ENCODE results near the gene JAKMIP2.

DNA sequence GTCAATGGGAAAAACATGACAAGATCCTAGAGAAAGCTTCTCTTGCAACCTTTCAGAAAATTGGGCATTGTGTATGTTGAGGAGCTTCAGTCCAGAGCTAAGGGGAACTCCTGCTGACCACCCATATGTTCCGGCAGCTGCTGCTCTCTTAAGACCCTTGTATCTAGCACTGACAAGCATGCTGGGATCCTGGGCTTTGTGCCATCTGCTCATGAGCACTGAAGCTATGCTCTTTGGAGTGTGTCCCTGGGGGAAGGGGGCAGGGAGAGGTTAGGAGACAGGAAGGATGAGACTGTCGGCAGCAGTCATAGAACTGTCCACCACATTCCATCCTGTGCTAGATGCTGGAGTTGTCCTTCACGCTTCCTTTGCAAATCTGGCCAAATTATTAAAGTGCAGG is 109.3 kb downstream of the JAKMIP2 start:
- TF ChIP-seq, protein P1, sequence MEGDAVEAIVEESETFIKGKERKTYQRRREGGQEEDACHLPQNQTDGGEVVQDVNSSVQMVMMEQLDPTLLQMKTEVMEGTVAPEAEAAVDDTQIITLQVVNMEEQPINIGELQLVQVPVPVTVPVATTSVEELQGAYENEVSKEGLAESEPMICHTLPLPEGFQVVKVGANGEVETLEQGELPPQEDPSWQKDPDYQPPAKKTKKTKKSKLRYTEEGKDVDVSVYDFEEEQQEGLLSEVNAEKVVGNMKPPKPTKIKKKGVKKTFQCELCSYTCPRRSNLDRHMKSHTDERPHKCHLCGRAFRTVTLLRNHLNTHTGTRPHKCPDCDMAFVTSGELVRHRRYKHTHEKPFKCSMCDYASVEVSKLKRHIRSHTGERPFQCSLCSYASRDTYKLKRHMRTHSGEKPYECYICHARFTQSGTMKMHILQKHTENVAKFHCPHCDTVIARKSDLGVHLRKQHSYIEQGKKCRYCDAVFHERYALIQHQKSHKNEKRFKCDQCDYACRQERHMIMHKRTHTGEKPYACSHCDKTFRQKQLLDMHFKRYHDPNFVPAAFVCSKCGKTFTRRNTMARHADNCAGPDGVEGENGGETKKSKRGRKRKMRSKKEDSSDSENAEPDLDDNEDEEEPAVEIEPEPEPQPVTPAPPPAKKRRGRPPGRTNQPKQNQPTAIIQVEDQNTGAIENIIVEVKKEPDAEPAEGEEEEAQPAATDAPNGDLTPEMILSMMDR (IDR thresholded peaks at IDR 0.05), result no peak
- TF ChIP-seq EP300 (IDR thresholded peaks at IDR 0.05), result no peak

Data from ovary (tissue), 3 donors.